Erythroblast (primary cell): ENCODE data around the gene PSMF1.

ENCODE experiments used
- GATA1 ChIP-seq: IDR thresholded peaks from 2 replicates; pipeline ENCODE4 v1.6.1; 2011; ENCODE audit warnings: low read depth, mild to moderate bottlenecking, control low read depth, low read length, moderate library complexity
- POLR2A ChIP-seq: IDR thresholded peaks from 2 replicates; pipeline ENCODE4 v1.6.1; 2011; ENCODE audit warnings: mild to moderate bottlenecking, low read length

DNA sequence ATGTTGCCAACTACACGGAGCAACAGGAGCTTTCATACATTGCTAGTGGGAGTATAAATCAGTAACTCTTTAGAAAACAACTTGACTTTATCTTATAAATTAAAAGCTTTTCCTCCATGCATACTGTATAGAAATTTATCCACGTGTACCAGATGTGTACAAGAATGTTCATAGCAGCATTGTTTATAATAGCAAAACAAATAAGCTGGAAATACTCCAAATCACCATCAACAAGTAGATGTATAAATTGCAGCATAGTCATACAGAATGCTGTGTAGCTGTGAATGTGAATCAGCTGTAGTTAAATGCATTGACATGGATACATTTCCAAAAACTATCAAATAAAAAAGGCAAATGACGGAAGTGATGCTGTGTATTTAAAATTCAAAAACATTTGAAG, 6.0 kb downstream of the PSMF1 start:
- TF ChIP-seq POLR2A = no peak
- TF ChIP-seq GATA1 = no peak
